GM19455 (cell line): ENCODE data around the gene PDGFA.

Experiments used
- ATAC-seq: cut with Tn5 transposase; IDR thresholded peaks from one replicate; pipeline ENCODE4 v1.9.1; 2021; ENCODE audit not compliant: unreplicated experiment

The PDGFA gene

GRCh38 chr7:449324-450019, 70.2 kb downstream of the PDGFA start:
- no peak for ATAC-seq

GRCh38 chr7:447523-447922, 72.1 kb downstream of the PDGFA start:
- no peak for ATAC-seq
